Thyroid gland (tissue), 4 donors: ENCODE results near the gene POLN. TPM values are rescaled to one million over a fixed set of nuclear protein-coding genes. Genes with fewer than 3 reads are reported as not detected.
"Not testable (repeated sequence)": the region's sequence is repeated elsewhere in the genome, so short reads cannot be mapped to it uniquely, and the experiment has no call there.

Source experiments
- DNase-seq, 2 donors: peaks; one replicate each; pipeline ENCODE4 v3.0.0-alpha.2; 2019
- H3K27ac ChIP-seq, 3 donors: fragments of 200-600 bp; sonication (generic); 1 replicate in 2 of 3; 2 replicates in 1 of 3; pipeline ENCODE4 v1.5.1; 2016 to 2019; ENCODE audit warnings: mild to moderate bottlenecking in 1 of 3, moderate library complexity in 1 of 3
- H3K27me3 ChIP-seq: fragments of 200-600 bp; sonication (generic); one replicate; pipeline ENCODE4 v1.5.1; 2019
- H3K36me3 ChIP-seq, 2 donors: fragments of 200-600 bp; sonication (generic); one replicate each; pipeline ENCODE4 v1.5.1; 2016 to 2019
- H3K4me1 ChIP-seq, 2 donors: fragments of 200-600 bp; sonication (generic); one replicate each; pipeline ENCODE4 v1.5.1; 2017 to 2019
- H3K4me3 ChIP-seq, 3 donors: fragments of 200-600 bp; sonication (generic); replicated peaks in 1 of 3; 1 replicate in 2 of 3; 2 replicates in 1 of 3; pipeline ENCODE4 v1.5.1; 2016; ENCODE audit warnings: mild to moderate bottlenecking in 1 of 3
- H3K9me3 ChIP-seq: fragments of 200-600 bp; sonication (generic); one replicate; pipeline ENCODE4 v1.5.1; 2017
- CTCF ChIP-seq, 6 experiments: fragments of 200-600 bp in 3 of 6; fragments of 450-650 bp in 3 of 6; sonication (generic) in 3 of 6; IDR thresholded peaks; one replicate each; pipeline ENCODE4 v1.5.1; 2016 to 2019; ENCODE audit warnings: antibody characterized with exemption in 6 of 6, mild to moderate bottlenecking in 2 of 6, inconsistent platforms in 1 of 6, moderate library complexity in 1 of 6
- POLR2A ChIP-seq, 2 donors: fragments of 450-650 bp; IDR thresholded peaks; one replicate each; pipeline ENCODE4 v1.6.1; 2017; ENCODE audit warnings: antibody characterized with exemption in 2 of 2, mild to moderate bottlenecking in 2 of 2, moderate library complexity in 1 of 2
- WGBS, 2 donors: methylation state at CpG; one replicate each; pipeline ENCODE4 v1.1.5; 2017; 5-methylcytosine and 5-hydroxymethylcytosine counted together
- intact Hi-C: fragments of 100-400 bp; cut with DNase I; formaldehyde crosslinking; loops from one replicate; pipeline ENCODE4 v1.15.1; 2023
- total RNA-seq, 4 donors: library from RNA; depleted of rRNA; stranded (reverse); fragments of >200 nt; gene quantifications; one replicate each; pipeline ENCODE4 v1.2.3, GENCODE V29; 2016

The POLN gene
- total RNA-seq, 4 donors from 2014 or later, result 1.5 to 5.4 (median 3.0) TPM

GRCh38 chr4:2275546-2276251 is 33.8 kb upstream of the POLN start:
- Histone ChIP-seq H3K4me1 (no peaks in the 10 kb centered on the region), H3K27me3 (no peaks in the 10 kb centered on the region), H3K27ac (no peak overlapping the region), H3K4me3 (no peak overlapping the region), H3K36me3 (no peaks in the 10 kb centered on the region), H3K9me3 (no peaks in the 10 kb centered on the region)
- intact Hi-C loops, result no loop called here
- TF ChIP-seq CTCF (IDR thresholded peaks at IDR 0.05) (no peak), POLR2A (IDR thresholded peaks at IDR 0.05) (no peak)
- no peak for DNase-seq
- 94 to 97% methylated on average over 41 to 44 of the region's 44 CpGs for WGBS, 2 donors

- H3K4me3 ChIP-seq, H3K27me3 ChIP-seq, H3K36me3 ChIP-seq, H3K27ac ChIP-seq, DNase-seq, intact Hi-C loops, H3K4me1 ChIP-seq, H3K9me3 ChIP-seq: not testable (repeated sequence)
- WGBS, 2 donors, result 94 to 96% methylated on average over 9 to 10 of the region's 10 CpGs
Measured at GRCh38 chr4:2275044-2275397, 33.1 kb upstream of the POLN start.

GRCh38 chr4:2274320-2275043 is 32.6 kb upstream of the POLN start:
- intact Hi-C loops, result no loop called here
- WGBS, 2 donors, result 85% methylated on average over 20 to 21 of the region's 21 CpGs
- Histone ChIP-seq H3K27me3 (no peaks in the 10 kb centered on the region), H3K27ac (no peak overlapping the region), H3K36me3 (no peaks in the 10 kb centered on the region), H3K9me3 (no peaks in the 10 kb centered on the region), H3K4me3 (no peak overlapping the region), H3K4me1 (no peaks in the 10 kb centered on the region)
- no peak for DNase-seq
- TF ChIP-seq CTCF (IDR thresholded peaks at IDR 0.05) (no peak), POLR2A (IDR thresholded peaks at IDR 0.05) (no peak)

GRCh38 chr4:2273657-2274319 is 31.9 kb upstream of the POLN start:
- no peaks in the 10 kb centered on the region for H3K4me1 ChIP-seq
- no peak overlapping the region for H3K27ac ChIP-seq
- no peak overlapping the region for H3K4me3 ChIP-seq
- 85 to 88% methylated on average over 20 to 23 of the region's 24 CpGs for WGBS, 2 donors
- no peaks in the 10 kb centered on the region for H3K36me3 ChIP-seq
- no peaks in the 10 kb centered on the region for H3K9me3 ChIP-seq
- intact Hi-C loops, result no loop called here
- H3K27me3 ChIP-seq, result no peaks in the 10 kb centered on the region
- DNase-seq, result no peak
- TF ChIP-seq CTCF (IDR thresholded peaks at IDR 0.05), result no peak
- TF ChIP-seq POLR2A (IDR thresholded peaks at IDR 0.05), result no peak

- Histone ChIP-seq H3K36me3 (no peaks in the 10 kb centered on the region), H3K4me1 (no peaks in the 10 kb centered on the region), H3K4me3 (no peak overlapping the region), H3K9me3 (no peaks in the 10 kb centered on the region), H3K27ac (no peak overlapping the region), H3K27me3 (no peaks in the 10 kb centered on the region)
- WGBS, 2 donors, result 81 to 83% methylated on average over 15 of the region's 15 CpGs
- intact Hi-C loops, result no loop called here
- TF ChIP-seq POLR2A (IDR thresholded peaks at IDR 0.05) (no peak), CTCF (IDR thresholded peaks at IDR 0.05) (no peak)
- DNase-seq, result no peak
Measured at GRCh38 chr4:2273221-2273620, 31.3 kb upstream of the POLN start.
